SK-N-SH treated with all-trans-retinoic acid at 6 μM for 48 hours (cell line): ENCODE measurements around the gene PTBP3.
A peak's percentile ranks its signal among the peaks of the same experiment; 100 is the strongest.

ENCODE experiments used
- ATAC-seq: fragments of 200-7000 bp; cut with Tn5 transposase; 3 replicates; pipeline ENCODE4 v1.9.1; 2020; ENCODE audit warnings: mild to moderate bottlenecking, moderate library complexity
- ESRRG ChIP-seq: fragments of 250-450 bp; sonication (Bioruptor Pico); IDR thresholded peaks from 2 replicates; pipeline ENCODE4 v1.6.1; 2021; ENCODE audit warnings: mild to moderate bottlenecking
- GLIS3 ChIP-seq: fragments of 250-450 bp; sonication (Bioruptor Pico); IDR thresholded peaks from 2 replicates; pipeline ENCODE4 v1.5.0; 2020; ENCODE audit warnings: mild to moderate bottlenecking, moderate library complexity
- ISL1 ChIP-seq: fragments of 250-450 bp; sonication (Bioruptor Pico); IDR thresholded peaks from 2 replicates; pipeline ENCODE4 v2.1.2; 2022; ENCODE audit warnings: mild to moderate bottlenecking, moderate library complexity
- PPARA ChIP-seq: fragments of 250-450 bp; sonication (Bioruptor Pico); IDR thresholded peaks from 2 replicates; pipeline ENCODE4 v1.5.0; 2020; ENCODE audit warnings: mild to moderate bottlenecking, borderline replicate concordance
- RARB ChIP-seq: fragments of 250-450 bp; sonication (Bioruptor Pico); IDR thresholded peaks from 2 replicates; pipeline ENCODE4 v1.8.0; 2021; ENCODE audit warnings: mild to moderate bottlenecking, moderate library complexity
- SNAI2 ChIP-seq: fragments of 250-450 bp; sonication (Bioruptor Pico); IDR thresholded peaks from 2 replicates; pipeline ENCODE4 v1.5.0; 2020; ENCODE audit warnings: mild to moderate bottlenecking, moderate library complexity
- ZFP3 ChIP-seq: fragments of 250-450 bp; sonication (Bioruptor Pico); IDR thresholded peaks from 2 replicates; pipeline ENCODE4 v1.5.0; 2020; ENCODE audit warnings: mild to moderate bottlenecking, moderate library complexity
- ZFP30 ChIP-seq: fragments of 450-650 bp; formaldehyde crosslinking; IDR thresholded peaks from 2 replicates; pipeline ENCODE4 v1.5.0; 2022; ENCODE audit warnings: mild to moderate bottlenecking, moderate library complexity
- ZNF565 ChIP-seq: fragments of 450-650 bp; formaldehyde crosslinking; conservative IDR thresholded peaks from 2 replicates; pipeline ENCODE4 v1.5.0; 2020; ENCODE audit warnings: low read depth, mild to moderate bottlenecking, moderate library complexity
- ZNF70 ChIP-seq: fragments of 450-650 bp; formaldehyde crosslinking; IDR thresholded peaks from 2 replicates; pipeline ENCODE4 v1.5.0; 2020; ENCODE audit warnings: mild to moderate bottlenecking, moderate library complexity
- TF ChIP-seq, protein P1 (sequence below): fragments of 250-450 bp; sonication (Bioruptor Pico); IDR thresholded peaks from 2 replicates; pipeline ENCODE4 v1.8.0; 2021; ENCODE audit warnings: low read depth, mild to moderate bottlenecking, moderate library complexity, borderline replicate concordance
- TF ChIP-seq, protein P2 (sequence below): fragments of 250-450 bp; sonication (Bioruptor Pico); IDR thresholded peaks from 2 replicates; pipeline ENCODE4 v1.5.1; 2021; ENCODE audit warnings: mild to moderate bottlenecking, moderate library complexity
- TF ChIP-seq, protein P3 (sequence below): fragments of 250-450 bp; sonication (Bioruptor Pico); IDR thresholded peaks from 2 replicates; pipeline ENCODE4 v1.5.0; 2020; ENCODE audit warnings: mild to moderate bottlenecking, moderate library complexity
- TF ChIP-seq, protein P4 (sequence below): fragments of 250-450 bp; sonication (Bioruptor Pico); IDR thresholded peaks from 2 replicates; pipeline ENCODE4 v1.8.0; 2020; ENCODE audit warnings: mild to moderate bottlenecking, moderate library complexity, borderline replicate concordance

The PTBP3 gene, protein sequence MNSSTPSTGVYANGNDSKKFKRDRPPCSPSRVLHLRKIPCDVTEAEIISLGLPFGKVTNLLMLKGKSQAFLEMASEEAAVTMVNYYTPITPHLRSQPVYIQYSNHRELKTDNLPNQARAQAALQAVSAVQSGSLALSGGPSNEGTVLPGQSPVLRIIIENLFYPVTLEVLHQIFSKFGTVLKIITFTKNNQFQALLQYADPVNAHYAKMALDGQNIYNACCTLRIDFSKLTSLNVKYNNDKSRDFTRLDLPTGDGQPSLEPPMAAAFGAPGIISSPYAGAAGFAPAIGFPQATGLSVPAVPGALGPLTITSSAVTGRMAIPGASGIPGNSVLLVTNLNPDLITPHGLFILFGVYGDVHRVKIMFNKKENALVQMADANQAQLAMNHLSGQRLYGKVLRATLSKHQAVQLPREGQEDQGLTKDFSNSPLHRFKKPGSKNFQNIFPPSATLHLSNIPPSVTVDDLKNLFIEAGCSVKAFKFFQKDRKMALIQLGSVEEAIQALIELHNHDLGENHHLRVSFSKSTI

DNA sequence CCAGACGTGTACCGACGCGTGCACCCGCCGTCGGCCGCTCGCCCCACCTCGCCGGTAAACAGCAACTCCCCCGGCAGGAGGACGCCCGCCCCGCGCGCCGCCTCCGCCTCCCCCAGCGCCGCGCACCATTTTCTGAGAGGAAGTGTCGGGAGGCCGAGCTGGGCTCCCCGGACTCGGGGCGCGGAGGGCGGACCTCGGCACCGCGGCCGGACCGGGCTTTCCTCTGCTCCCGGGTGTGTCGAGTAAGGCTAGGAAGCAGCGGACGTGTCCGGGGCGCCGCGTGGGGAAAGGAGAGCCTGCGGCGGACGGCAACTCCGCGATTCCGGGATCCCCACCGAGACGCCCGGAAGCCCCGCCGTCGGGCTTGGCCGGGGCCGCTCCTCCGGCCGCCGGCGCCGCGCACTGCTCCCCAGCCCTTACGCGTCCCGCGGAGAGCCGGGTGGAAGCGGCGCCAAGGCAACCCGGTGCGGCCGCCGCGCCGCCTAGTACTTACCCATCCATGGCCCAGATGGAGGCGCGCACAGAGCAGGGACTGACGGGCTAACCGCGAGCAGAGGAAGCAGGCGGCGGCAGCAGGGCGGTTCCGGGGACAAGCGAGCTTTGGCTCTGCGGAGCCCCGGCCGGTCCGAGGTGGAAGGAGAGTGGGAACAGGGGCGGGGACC lies at the start of gene PTBP3:
TSS of gene PTBP3 (minus strand) at position 643 of the 662 bp plus-strand sequence. CDS start 35,754 bp downstream, outside the sequence.
- no peak for TF ChIP-seq SNAI2 (CRISPR knock-in tag)
- TF ChIP-seq ESRRG (CRISPR knock-in tag): no peak
- TF ChIP-seq, protein P1, sequence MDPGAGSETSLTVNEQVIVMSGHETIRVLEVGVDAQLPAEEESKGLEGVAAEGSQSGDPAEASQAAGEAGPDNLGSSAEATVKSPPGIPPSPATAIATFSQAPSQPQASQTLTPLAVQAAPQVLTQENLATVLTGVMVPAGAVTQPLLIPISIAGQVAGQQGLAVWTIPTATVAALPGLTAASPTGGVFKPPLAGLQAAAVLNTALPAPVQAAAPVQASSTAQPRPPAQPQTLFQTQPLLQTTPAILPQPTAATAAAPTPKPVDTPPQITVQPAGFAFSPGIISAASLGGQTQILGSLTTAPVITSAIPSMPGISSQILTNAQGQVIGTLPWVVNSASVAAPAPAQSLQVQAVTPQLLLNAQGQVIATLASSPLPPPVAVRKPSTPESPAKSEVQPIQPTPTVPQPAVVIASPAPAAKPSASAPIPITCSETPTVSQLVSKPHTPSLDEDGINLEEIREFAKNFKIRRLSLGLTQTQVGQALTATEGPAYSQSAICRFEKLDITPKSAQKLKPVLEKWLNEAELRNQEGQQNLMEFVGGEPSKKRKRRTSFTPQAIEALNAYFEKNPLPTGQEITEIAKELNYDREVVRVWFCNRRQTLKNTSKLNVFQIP (CRISPR knock-in tag): no peak
- no peak for TF ChIP-seq ZFP3 (CRISPR knock-in tag)
- TF ChIP-seq ZNF565 (CRISPR knock-in tag): no peak
- TF ChIP-seq, protein P2, sequence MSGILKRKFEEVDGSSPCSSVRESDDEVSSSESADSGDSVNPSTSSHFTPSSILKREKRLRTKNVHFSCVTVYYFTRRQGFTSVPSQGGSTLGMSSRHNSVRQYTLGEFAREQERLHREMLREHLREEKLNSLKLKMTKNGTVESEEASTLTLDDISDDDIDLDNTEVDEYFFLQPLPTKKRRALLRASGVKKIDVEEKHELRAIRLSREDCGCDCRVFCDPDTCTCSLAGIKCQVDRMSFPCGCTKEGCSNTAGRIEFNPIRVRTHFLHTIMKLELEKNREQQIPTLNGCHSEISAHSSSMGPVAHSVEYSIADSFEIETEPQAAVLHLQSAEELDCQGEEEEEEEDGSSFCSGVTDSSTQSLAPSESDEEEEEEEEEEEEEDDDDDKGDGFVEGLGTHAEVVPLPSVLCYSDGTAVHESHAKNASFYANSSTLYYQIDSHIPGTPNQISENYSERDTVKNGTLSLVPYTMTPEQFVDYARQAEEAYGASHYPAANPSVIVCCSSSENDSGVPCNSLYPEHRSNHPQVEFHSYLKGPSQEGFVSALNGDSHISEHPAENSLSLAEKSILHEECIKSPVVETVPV (CRISPR knock-in tag): no peak
- no peak for TF ChIP-seq PPARA (CRISPR knock-in tag)
- no peak for TF ChIP-seq RARB (CRISPR knock-in tag)
- no peak for TF ChIP-seq GLIS3 (CRISPR knock-in tag)
- TF ChIP-seq, protein P3, sequence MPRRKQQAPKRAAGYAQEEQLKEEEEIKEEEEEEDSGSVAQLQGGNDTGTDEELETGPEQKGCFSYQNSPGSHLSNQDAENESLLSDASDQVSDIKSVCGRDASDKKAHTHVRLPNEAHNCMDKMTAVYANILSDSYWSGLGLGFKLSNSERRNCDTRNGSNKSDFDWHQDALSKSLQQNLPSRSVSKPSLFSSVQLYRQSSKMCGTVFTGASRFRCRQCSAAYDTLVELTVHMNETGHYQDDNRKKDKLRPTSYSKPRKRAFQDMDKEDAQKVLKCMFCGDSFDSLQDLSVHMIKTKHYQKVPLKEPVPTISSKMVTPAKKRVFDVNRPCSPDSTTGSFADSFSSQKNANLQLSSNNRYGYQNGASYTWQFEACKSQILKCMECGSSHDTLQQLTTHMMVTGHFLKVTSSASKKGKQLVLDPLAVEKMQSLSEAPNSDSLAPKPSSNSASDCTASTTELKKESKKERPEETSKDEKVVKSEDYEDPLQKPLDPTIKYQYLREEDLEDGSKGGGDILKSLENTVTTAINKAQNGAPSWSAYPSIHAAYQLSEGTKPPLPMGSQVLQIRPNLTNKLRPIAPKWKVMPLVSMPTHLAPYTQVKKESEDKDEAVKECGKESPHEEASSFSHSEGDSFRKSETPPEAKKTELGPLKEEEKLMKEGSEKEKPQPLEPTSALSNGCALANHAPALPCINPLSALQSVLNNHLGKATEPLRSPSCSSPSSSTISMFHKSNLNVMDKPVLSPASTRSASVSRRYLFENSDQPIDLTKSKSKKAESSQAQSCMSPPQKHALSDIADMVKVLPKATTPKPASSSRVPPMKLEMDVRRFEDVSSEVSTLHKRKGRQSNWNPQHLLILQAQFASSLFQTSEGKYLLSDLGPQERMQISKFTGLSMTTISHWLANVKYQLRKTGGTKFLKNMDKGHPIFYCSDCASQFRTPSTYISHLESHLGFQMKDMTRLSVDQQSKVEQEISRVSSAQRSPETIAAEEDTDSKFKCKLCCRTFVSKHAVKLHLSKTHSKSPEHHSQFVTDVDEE (CRISPR knock-in tag): no peak
- TF ChIP-seq ZFP30 (CRISPR knock-in tag): no peak

DNA sequence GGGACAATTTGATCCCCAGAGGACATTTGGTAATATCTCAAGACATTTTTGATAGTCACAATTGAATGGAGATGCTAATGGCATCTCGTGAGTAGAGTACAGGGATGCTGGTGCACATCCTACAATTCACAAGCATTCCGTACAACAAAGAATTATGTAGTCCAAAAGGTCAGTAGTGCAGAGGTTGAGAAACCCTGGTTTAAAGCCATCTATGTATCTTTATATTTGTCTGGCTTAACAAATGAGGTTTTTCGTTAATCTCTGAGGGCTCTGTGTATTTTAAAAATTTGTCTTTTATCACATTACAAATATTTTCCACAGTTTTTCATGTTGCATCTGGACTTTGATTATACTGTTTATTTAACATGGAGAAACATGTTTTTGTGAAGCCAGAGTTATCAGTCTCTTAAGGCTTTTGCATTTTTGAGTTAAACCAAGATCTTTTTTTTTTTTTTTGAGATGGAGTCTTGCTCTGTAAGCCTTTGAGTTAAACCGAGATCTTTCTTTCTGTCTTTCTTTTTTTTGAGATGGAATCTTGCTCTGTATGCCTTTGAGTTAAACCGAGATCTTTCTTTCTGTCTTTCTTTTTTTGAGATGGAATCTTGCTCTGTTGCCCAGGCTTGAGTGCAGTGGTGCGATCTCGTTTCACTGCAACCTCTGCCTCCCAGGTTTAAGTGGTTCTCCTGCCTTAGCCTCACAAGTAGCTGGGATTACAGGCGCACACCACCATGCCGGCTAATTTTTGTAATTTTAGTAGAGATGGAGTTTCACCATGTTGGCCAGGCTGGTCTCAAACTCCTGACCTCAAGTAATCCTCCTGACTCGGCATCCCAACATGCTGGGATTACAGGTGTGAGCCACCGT lies 49.3 kb upstream of the PTBP3 start:
- no peak for TF ChIP-seq ZNF70 (CRISPR knock-in tag)
- TF ChIP-seq, protein P4, sequence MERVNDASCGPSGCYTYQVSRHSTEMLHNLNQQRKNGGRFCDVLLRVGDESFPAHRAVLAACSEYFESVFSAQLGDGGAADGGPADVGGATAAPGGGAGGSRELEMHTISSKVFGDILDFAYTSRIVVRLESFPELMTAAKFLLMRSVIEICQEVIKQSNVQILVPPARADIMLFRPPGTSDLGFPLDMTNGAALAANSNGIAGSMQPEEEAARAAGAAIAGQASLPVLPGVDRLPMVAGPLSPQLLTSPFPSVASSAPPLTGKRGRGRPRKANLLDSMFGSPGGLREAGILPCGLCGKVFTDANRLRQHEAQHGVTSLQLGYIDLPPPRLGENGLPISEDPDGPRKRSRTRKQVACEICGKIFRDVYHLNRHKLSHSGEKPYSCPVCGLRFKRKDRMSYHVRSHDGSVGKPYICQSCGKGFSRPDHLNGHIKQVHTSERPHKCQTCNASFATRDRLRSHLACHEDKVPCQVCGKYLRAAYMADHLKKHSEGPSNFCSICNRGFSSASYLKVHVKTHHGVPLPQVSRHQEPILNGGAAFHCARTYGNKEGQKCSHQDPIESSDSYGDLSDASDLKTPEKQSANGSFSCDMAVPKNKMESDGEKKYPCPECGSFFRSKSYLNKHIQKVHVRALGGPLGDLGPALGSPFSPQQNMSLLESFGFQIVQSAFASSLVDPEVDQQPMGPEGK (CRISPR knock-in tag): no peak
- ATAC-seq: no peak

More for the DNA sequence above, at the start of gene PTBP3:
- peak; percentile 83 for ATAC-seq

DNA sequence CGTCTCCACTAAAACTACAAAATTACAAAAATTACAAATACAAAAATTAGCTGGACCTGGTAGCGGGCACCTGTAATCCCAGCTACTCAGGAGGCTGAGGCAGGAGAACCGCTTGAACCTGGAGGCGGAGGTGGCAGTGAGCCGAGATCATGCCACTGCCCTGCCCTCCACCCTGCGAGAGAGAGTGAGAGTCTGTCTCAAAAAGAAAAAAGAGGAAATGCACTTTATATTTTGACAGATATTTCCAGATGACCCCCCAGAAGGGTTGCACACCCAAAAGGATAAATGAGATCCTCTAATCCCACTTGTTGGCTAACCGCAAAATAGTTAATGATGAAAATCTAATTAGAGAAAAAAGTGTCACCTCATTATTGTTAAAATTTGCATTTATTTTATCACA lies 48.6 kb upstream of the PTBP3 start:
- TF ChIP-seq, protein P2 (CRISPR knock-in tag): no peak
- no peak for TF ChIP-seq ISL1
- TF ChIP-seq, protein P3 (CRISPR knock-in tag): no peak
- ATAC-seq: no peak
